GM18502 (cell line): Measurements from ENCODE around the gene NLRP9.

Experiments used
- ATAC-seq: cut with Tn5 transposase; IDR thresholded peaks from one replicate; pipeline ENCODE4 v1.9.1; 2021; ENCODE audit warnings: mild to moderate bottlenecking; ENCODE audit not compliant: unreplicated experiment, poor library complexity

The NLRP9 gene

GRCh38 chr19:55659822-55660221 lies 78.4 kb downstream of the NLRP9 start:
- no peak for ATAC-seq

GRCh38 chr19:55658846-55659459 lies 79.2 kb downstream of the NLRP9 start:
- ATAC-seq: no peak
